SK-N-SH (cell line): ENCODE results near the gene TBX1. TPM values are rescaled to one million over a fixed set of nuclear protein-coding genes. Genes with fewer than 3 reads are reported as not detected.

Experiments
- CTCF ChIA-PET: fragments of 300-600, 350-600 bp; formaldehyde crosslinking; extraction: SDS; loops from one replicate; lab custom pipeline; 2021; lab: Yijun Ruan, JAX
- POLR2A ChIA-PET: fragments of 350-600 bp; sonication (Branson Sonifier 250); formaldehyde crosslinking; extraction: SDS; loops from one replicate; lab custom pipeline; 2020; ENCODE audit warnings: antibody characterized with exemption, inconsistent platforms; lab: Yijun Ruan, JAX
- DNase-seq: peaks from one replicate; pipeline ENCODE4 v3.0.0; 2012
- H2AFZ ChIP-seq: fragments of 200-600 bp; sonication (generic); 2 replicates; pipeline ENCODE4 v1.8.1; 2016; ENCODE audit warnings: antibody characterized with exemption, mild to moderate bottlenecking, low read depth
- H3F3A ChIP-seq: fragments of 200-600 bp; sonication (generic); replicated peaks from 2 replicates; pipeline ENCODE3; 2016; ENCODE audit warnings: antibody characterized with exemption, mild to moderate bottlenecking; ENCODE audit not compliant: insufficient read depth
- H3K27ac ChIP-seq, 2 experiments: fragments of 200-500 bp in 1 of 2; fragments of 200-600 bp in 1 of 2; sonication (Bioruptor generic) in 1 of 2; sonication (generic), shearing (Covaris generic) in 1 of 2; 2 replicates each; pipeline versions ENCODE4 v1.5.1 to v1.6.1; 2014 to 2016; ENCODE audit warnings: low read depth in 2 of 2, inconsistent platforms in 1 of 2, low read length in 1 of 2, mild to moderate bottlenecking in 1 of 2, mixed read lengths in 1 of 2
- H3K27me3 ChIP-seq: fragments of 200-600 bp; sonication (generic), shearing (Covaris generic); 2 replicates; pipeline ENCODE4 v1.6.1; 2016; ENCODE audit warnings: mixed run types; ENCODE audit not compliant: insufficient read depth
- H3K36me3 ChIP-seq, 2 experiments: fragments of 200-500 bp in 1 of 2; fragments of 200-600 bp in 1 of 2; sonication (Bioruptor generic) in 1 of 2; sonication (generic) in 1 of 2; replicated peaks in 1 of 2; 2 replicates each; pipeline versions ENCODE3 to v1.5.1; 2014 to 2016; ENCODE audit warnings: low read length in 1 of 2, mild to moderate bottlenecking in 1 of 2; ENCODE audit not compliant: insufficient read depth in 2 of 2, control insufficient read depth in 1 of 2
- H3K4me1 ChIP-seq, 2 experiments: fragments of 200-500 bp in 1 of 2; fragments of 200-600 bp in 1 of 2; sonication (Bioruptor generic) in 1 of 2; sonication (generic), shearing (Covaris generic) in 1 of 2; 2 replicates each; pipeline versions ENCODE4 v1.5.1 to v1.6.1; 2014 to 2016; ENCODE audit warnings: low read depth in 1 of 2, low read length in 1 of 2, mixed run types in 1 of 2; ENCODE audit not compliant: insufficient read depth in 2 of 2, control insufficient read depth in 1 of 2
- H3K4me2 ChIP-seq: fragments of 200-600 bp; sonication (generic), shearing (Covaris generic); 2 replicates; pipeline ENCODE4 v1.6.1; 2017; ENCODE audit warnings: mixed run types
- H3K4me3 ChIP-seq, 2 experiments: fragments of 200-500 bp in 1 of 2; fragments of 200-600 bp in 1 of 2; sonication (Bioruptor generic) in 1 of 2; sonication (generic), shearing (Covaris generic) in 1 of 2; 2 replicates each; pipeline versions ENCODE4 v1.5.1 to v1.8.1; 2014 to 2016; ENCODE audit warnings: low read depth in 2 of 2, inconsistent platforms in 1 of 2, low read length in 1 of 2, mild to moderate bottlenecking in 1 of 2, mixed read lengths in 1 of 2, moderate library complexity in 1 of 2
- H3K79me2 ChIP-seq: fragments of 200-600 bp; sonication (generic); 2 replicates; pipeline ENCODE4 v1.8.1; 2017; ENCODE audit warnings: mild to moderate bottlenecking; ENCODE audit not compliant: insufficient read depth
- H3K9ac ChIP-seq: fragments of 200-600 bp; sonication (generic); 2 replicates; pipeline ENCODE4 v1.6.1; 2017; ENCODE audit warnings: mixed run types
- H3K9me2 ChIP-seq: fragments of 200-600 bp; sonication (generic); 2 replicates; pipeline ENCODE4 v1.6.1; 2017; ENCODE audit warnings: mixed run types
- H3K9me3 ChIP-seq: fragments of 200-600 bp; sonication (generic); 2 replicates; pipeline ENCODE4 v1.6.1; 2017; ENCODE audit warnings: mixed run types, mild to moderate bottlenecking, moderate library complexity
- H4K20me1 ChIP-seq: fragments of 200-600 bp; sonication (generic); 2 replicates; pipeline ENCODE4 v1.6.1; 2017; ENCODE audit warnings: mild to moderate bottlenecking, mixed run types; ENCODE audit not compliant: insufficient read depth
- CHD2 ChIP-seq: fragments of 150-350 bp; IDR thresholded peaks from 2 replicates; pipeline ENCODE4 v1.6.1; 2018; ENCODE audit warnings: low read length; ENCODE audit not compliant: partially characterized antibody
- FOXJ3 ChIP-seq: sonication (generic); formaldehyde crosslinking; IDR thresholded peaks from 2 replicates; pipeline ENCODE4 v1.5.1; 2020; ENCODE audit warnings: mild to moderate bottlenecking, missing genetic modification reagents
- JUND ChIP-seq: IDR thresholded peaks from 2 replicates; pipeline ENCODE4 v1.4.0; 2012
- MAX ChIP-seq: IDR thresholded peaks from 2 replicates; pipeline ENCODE4 v1.4.0; 2012; ENCODE audit warnings: low read depth
- MEF2A ChIP-seq: IDR thresholded peaks from 2 replicates; pipeline ENCODE4 v1.4.0; 2012; ENCODE audit warnings: low read depth, borderline replicate concordance
- NFIC ChIP-seq: IDR thresholded peaks from 2 replicates; pipeline ENCODE4 v1.4.0; 2012; ENCODE audit warnings: borderline replicate concordance
- PBX3 ChIP-seq: IDR thresholded peaks from 2 replicates; pipeline ENCODE4; 2012
- POLR2AphosphoS5 ChIP-seq: IDR thresholded peaks from 2 replicates; pipeline ENCODE4 v1.6.1; 2012; ENCODE audit warnings: low read depth, low read length
- RCOR1 ChIP-seq: fragments of 150-350 bp; IDR thresholded peaks from 2 replicates; pipeline ENCODE4 v1.6.1; 2017; ENCODE audit warnings: antibody characterized with exemption, low read length
- RFX5 ChIP-seq: IDR thresholded peaks from 2 replicates; pipeline ENCODE4 v1.6.1; 2012; ENCODE audit warnings: mild to moderate bottlenecking, improper control_type of control experiment, low read length
- TEAD4 ChIP-seq: IDR thresholded peaks from 2 replicates; pipeline ENCODE4 v1.4.0; 2012; ENCODE audit warnings: mild to moderate bottlenecking, borderline replicate concordance; ENCODE audit not compliant: insufficient read depth
- USF2 ChIP-seq: fragments of 150-350 bp; IDR thresholded peaks from 2 replicates; pipeline ENCODE4 v1.6.1; 2017; ENCODE audit warnings: antibody characterized with exemption, low read length, low read depth, borderline replicate concordance
- YY1 ChIP-seq: IDR thresholded peaks from 2 replicates; pipeline ENCODE4 v1.4.0; 2012; ENCODE audit warnings: low read depth, mild to moderate bottlenecking
- WGBS: methylation state at CpG from one replicate; pipeline ENCODE4 v1.1.6; 2017; ENCODE audit warnings: low lambda C conversion rate; 5-methylcytosine and 5-hydroxymethylcytosine counted together
- polyA plus RNA-seq, 3 experiments: library from polyadenylated mRNA; depleted of rRNA; stranded (reverse); fragments of >200 nt; gene quantifications; 2 replicates each; pipeline ENCODE4 v1.2.3, GENCODE V29; 2012
- TF ChIP-seq, protein P1 (sequence below): fragments of 200-600 bp; sonication (generic); IDR thresholded peaks from 2 replicates; pipeline ENCODE4 v1.6.1; 2017; ENCODE audit warnings: antibody characterized with exemption, mild to moderate bottlenecking, moderate library complexity

TBX1 gene
- polyA plus RNA-seq, 1 of the 3 experiments (the other 2 are of a cell fraction), result not detected

DNA sequence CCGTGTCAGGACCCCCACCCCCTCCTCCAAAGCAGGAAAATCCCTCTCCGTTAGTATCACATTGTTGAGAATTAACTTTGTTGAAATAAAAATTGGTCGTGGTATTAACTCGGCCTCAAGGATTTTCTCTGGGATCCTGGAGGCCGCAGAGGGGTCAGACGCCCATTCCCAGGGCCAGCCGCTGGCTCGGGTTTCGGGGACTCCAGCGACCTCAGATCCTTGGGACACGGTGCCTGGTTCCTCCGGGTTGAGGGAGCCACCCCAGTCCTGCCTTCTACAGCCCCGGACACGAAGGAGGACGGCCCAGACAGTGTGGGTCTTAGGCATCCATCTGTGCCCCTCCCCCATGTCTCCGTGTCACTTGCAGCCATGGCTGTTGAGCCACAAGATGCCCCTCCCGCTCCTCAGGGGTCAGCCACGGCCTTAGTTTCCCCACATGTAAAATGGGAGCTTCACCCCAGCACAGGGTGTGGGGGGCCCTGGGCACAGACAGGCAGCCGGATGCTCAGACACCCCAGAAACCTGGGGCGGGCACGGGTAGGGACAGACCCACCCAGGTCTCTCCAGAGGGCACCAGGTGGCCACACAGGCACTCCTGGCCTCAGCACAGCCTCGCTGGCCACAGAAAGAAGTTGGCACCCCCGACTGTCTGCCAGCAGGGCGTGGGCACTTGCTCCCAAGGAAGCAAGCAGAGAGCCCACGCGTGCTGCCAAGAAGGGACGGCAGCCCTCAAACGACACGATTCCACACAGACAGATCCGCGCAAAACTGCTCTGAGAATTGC lies 21.7 kb upstream of the TBX1 start:
- Histone ChIP-seq H3K27ac (no peak overlapping the region), H2AFZ (no peak overlapping the region), H4K20me1 (no peaks in the 10 kb centered on the region), H3K9me2 (no peaks in the 10 kb centered on the region), H3K9ac (no peak overlapping the region), H3F3A (no peaks in the 10 kb centered on the region), H3K4me3 (no peak overlapping the region), H3K4me2 (no peak overlapping the region), H3K27me3 (no peaks in the 10 kb centered on the region), H3K79me2 (no peaks in the 10 kb centered on the region), H3K36me3 (no peaks in the 10 kb centered on the region), H3K4me1 (peaks cover 0 to 8% of the 10 kb centered on the region in 2 experiments; a peak in 1 of 4 replicates), H3K9me3 (no peaks in the 10 kb centered on the region)
- WGBS, result 74% methylated on average over 22 of the region's 31 CpGs
- ChIA-PET CTCF (interaction anchor here (0.8 to 1.3 kb wide), 2 partner anchors 138 to 171 kb away, joined by 3 to 6 read pairs; no protein-coding TSS in a partner anchor), POLR2A (no interaction called here)
- DNase-seq, result no peak
- TF ChIP-seq CHD2, result no peak
- TF ChIP-seq, protein P1, sequence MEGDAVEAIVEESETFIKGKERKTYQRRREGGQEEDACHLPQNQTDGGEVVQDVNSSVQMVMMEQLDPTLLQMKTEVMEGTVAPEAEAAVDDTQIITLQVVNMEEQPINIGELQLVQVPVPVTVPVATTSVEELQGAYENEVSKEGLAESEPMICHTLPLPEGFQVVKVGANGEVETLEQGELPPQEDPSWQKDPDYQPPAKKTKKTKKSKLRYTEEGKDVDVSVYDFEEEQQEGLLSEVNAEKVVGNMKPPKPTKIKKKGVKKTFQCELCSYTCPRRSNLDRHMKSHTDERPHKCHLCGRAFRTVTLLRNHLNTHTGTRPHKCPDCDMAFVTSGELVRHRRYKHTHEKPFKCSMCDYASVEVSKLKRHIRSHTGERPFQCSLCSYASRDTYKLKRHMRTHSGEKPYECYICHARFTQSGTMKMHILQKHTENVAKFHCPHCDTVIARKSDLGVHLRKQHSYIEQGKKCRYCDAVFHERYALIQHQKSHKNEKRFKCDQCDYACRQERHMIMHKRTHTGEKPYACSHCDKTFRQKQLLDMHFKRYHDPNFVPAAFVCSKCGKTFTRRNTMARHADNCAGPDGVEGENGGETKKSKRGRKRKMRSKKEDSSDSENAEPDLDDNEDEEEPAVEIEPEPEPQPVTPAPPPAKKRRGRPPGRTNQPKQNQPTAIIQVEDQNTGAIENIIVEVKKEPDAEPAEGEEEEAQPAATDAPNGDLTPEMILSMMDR, result no peak
- TF ChIP-seq RFX5, result no peak
- no peak for TF ChIP-seq MEF2A
- TF ChIP-seq PBX3, result no peak
- no peak for TF ChIP-seq JUND
- TF ChIP-seq NFIC, result no peak
- TF ChIP-seq FOXJ3 (CRISPR knock-in tag), result no peak

DNA sequence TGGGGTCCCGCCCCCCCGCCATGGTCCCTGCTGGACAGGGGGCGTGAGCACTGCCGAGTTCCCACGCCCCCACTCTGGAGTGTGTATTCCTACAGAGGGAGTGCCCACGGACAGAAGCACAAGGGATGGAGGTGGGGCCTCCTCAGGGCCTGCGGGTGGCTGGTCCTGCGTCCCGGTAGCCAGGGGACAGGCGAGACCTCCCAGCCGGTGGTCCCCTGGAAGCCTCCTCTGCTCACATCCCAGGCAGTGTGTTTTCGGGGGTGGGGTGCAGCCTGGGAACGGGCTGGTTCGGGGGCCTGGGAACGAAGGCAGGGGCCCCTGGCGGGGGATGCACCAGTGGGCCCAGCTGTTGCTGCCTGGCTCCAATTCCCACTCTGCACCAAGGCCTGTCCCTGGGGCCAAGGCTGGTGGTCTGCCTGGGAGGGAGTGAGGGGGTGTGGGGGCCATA lies 21.1 kb upstream of the TBX1 start:
- Histone ChIP-seq H3K27me3 (no peaks in the 10 kb centered on the region), H3K36me3 (no peaks in the 10 kb centered on the region), H3K4me3 (no peak overlapping the region), H3K9me3 (no peaks in the 10 kb centered on the region), H2AFZ (no peak overlapping the region), H3K4me1 (peaks cover 0 to 8% of the 10 kb centered on the region in 2 experiments; a peak in 1 of 4 replicates)
- CTCF ChIA-PET, result interaction anchor here (1.4 to 5.1 kb wide), 3 partner anchors 8 to 208 kb away, joined by 5 to 49 read pairs (median 5); no protein-coding TSS in a partner anchor
- DNase-seq, result no peak
- no peak for TF ChIP-seq MAX
- no peak for TF ChIP-seq YY1
- no peak for TF ChIP-seq RCOR1
- no peak for TF ChIP-seq NFIC
- TF ChIP-seq TEAD4, result no peak
- TF ChIP-seq USF2, result no peak
- TF ChIP-seq POLR2AphosphoS5, result no peak
- TF ChIP-seq, all 33 proteins: peak for 0
- WGBS, result 100% methylated on average over 3 of the region's 16 CpGs
- Histone ChIP-seq H3K9ac (no peak overlapping the region), H3F3A (no peaks in the 10 kb centered on the region), H3K4me2 (no peak overlapping the region), H3K79me2 (no peaks in the 10 kb centered on the region), H3K27ac (no peak overlapping the region), H3K9me2 (no peaks in the 10 kb centered on the region), H4K20me1 (no peaks in the 10 kb centered on the region)
- POLR2A ChIA-PET, result no interaction called here
